Measurements from ENCODE around the gene PLOD1. TPM values are rescaled to one million over a fixed set of nuclear protein-coding genes. Genes with fewer than 3 reads are reported as not detected.

The PLOD1 gene
- total RNA-seq, 1 experiment from 2014 or later: 94.8 TPM

- intact Hi-C loops (cut with micrococcal nuclease; ENCODE audit: unreplicated experiment): no loop called here
- no peak for DNase-seq (ENCODE audit: low spot score)
- Histone ChIP-seq H3K9me3 (ENCODE audit: low read depth, low read length, poor library complexity, severe bottlenecking) (no peaks in the 10 kb centered on the region), H3K36me3 (ENCODE audit: insufficient read depth, low read length, poor library complexity, severe bottlenecking) (peaks cover 35% of the 10 kb centered on the region), H3K27ac (ENCODE audit: low read depth, low read length, poor library complexity, severe bottlenecking) (peak overlapping the region; percentile 4), H3K27me3 (replicated peaks; ENCODE audit: insufficient read depth, low read depth, low read length, poor library complexity) (no peaks in the 10 kb centered on the region), H3K4me1 (ENCODE audit: insufficient read depth, low read length, poor library complexity, severe bottlenecking) (no peaks in the 10 kb centered on the region), H3K4me3 (ENCODE audit: low read depth, low read length, poor library complexity, severe bottlenecking) (no peak overlapping the region)
- CTCF ChIA-PET: no interaction called here
- no TSS peak for BruUV-seq (replicated peaks)
- TF ChIP-seq EZH2 (IDR thresholded peaks at IDR 0.05; ENCODE audit: borderline replicate concordance, low read depth, low read length, poor library complexity, severe bottlenecking): no peak
- TF ChIP-seq CTCF (conservative IDR thresholded peaks at IDR 0.05; ENCODE audit: low read depth, low read length): peak; percentile 32; the same call in 1 of the 2 replicates
- POLR2A ChIA-PET (ENCODE audit: low non-redundant PET): no interaction called here
Measured at GRCh38 chr1:12014141-12014991, 79.8 kb downstream of the PLOD1 start.

GRCh38 chr1:12015001-12015491 is 80.5 kb downstream of the PLOD1 start:
- no peaks in the 10 kb centered on the region for H3K4me1 ChIP-seq (ENCODE audit: insufficient read depth, low read length, poor library complexity, severe bottlenecking)
- intact Hi-C loops (cut with micrococcal nuclease; ENCODE audit: unreplicated experiment): no loop called here
- BruUV-seq (replicated peaks): no TSS peak
- ChIA-PET CTCF (no interaction called here), POLR2A (ENCODE audit: low non-redundant PET) (no interaction called here)
- no peaks in the 10 kb centered on the region for H3K9me3 ChIP-seq (ENCODE audit: low read depth, low read length, poor library complexity, severe bottlenecking)
- H3K27ac ChIP-seq (ENCODE audit: low read depth, low read length, poor library complexity, severe bottlenecking): no peak overlapping the region
- H3K27me3 ChIP-seq (replicated peaks; ENCODE audit: insufficient read depth, low read depth, low read length, poor library complexity): no peaks in the 10 kb centered on the region
- H3K4me3 ChIP-seq (ENCODE audit: low read depth, low read length, poor library complexity, severe bottlenecking): no peak overlapping the region
- peaks cover 31% of the 10 kb centered on the region for H3K36me3 ChIP-seq (ENCODE audit: insufficient read depth, low read length, poor library complexity, severe bottlenecking)
- TF ChIP-seq EZH2 (IDR thresholded peaks at IDR 0.05; ENCODE audit: borderline replicate concordance, low read depth, low read length, poor library complexity, severe bottlenecking) (no peak), CTCF (conservative IDR thresholded peaks at IDR 0.05; ENCODE audit: low read depth, low read length) (no peak)
- DNase-seq (ENCODE audit: low spot score): no peak

GRCh38 chr1:12015499-12015898 is 81.0 kb downstream of the PLOD1 start:
- intact Hi-C loops (cut with micrococcal nuclease; ENCODE audit: unreplicated experiment): no loop called here
- ChIA-PET POLR2A (ENCODE audit: low non-redundant PET) (no interaction called here), CTCF (no interaction called here)
- DNase-seq (ENCODE audit: low spot score): no peak
- no TSS peak for BruUV-seq (replicated peaks)
- no peak for TF ChIP-seq EZH2 (IDR thresholded peaks at IDR 0.05; ENCODE audit: borderline replicate concordance, low read depth, low read length, poor library complexity, severe bottlenecking)
- TF ChIP-seq CTCF (conservative IDR thresholded peaks at IDR 0.05; ENCODE audit: low read depth, low read length): no peak
- no peaks in the 10 kb centered on the region for H3K4me1 ChIP-seq (ENCODE audit: insufficient read depth, low read length, poor library complexity, severe bottlenecking)
- no peak overlapping the region for H3K4me3 ChIP-seq (ENCODE audit: low read depth, low read length, poor library complexity, severe bottlenecking)
- H3K27ac ChIP-seq (ENCODE audit: low read depth, low read length, poor library complexity, severe bottlenecking): no peak overlapping the region
- no peaks in the 10 kb centered on the region for H3K27me3 ChIP-seq (replicated peaks; ENCODE audit: insufficient read depth, low read depth, low read length, poor library complexity)
- H3K9me3 ChIP-seq (ENCODE audit: low read depth, low read length, poor library complexity, severe bottlenecking): no peaks in the 10 kb centered on the region
- peaks cover 26% of the 10 kb centered on the region for H3K36me3 ChIP-seq (ENCODE audit: insufficient read depth, low read length, poor library complexity, severe bottlenecking)

Measured in A673 (cell line).